ENCODE data around the gene REXO5. TPM values are rescaled to one million over a fixed set of nuclear protein-coding genes. Genes with fewer than 3 reads are reported as not detected.

Gene REXO5
- total and polyA plus RNA-seq, 2 donors (not counting 3 experiments of a cell fraction or from before 2014, with no cell fraction given), result 2.3 to 11.5 TPM

- Histone ChIP-seq H3K79me2 (ENCODE audit: control insufficient read depth, insufficient read depth, low read length) (peaks cover 91% of the 10 kb centered on the region), H3K4me2 (ENCODE audit: insufficient read depth, low read length) (no peak overlapping the region), H3K36me3 (ENCODE audit: control insufficient read depth in 2 of 2, extremely low read depth in 1 of 2, insufficient read depth in 2 of 2, low read length in 2 of 2) (peaks cover 2 to 7% of the 10 kb centered on the region in 2 experiments), H3K27me3 (ENCODE audit: control insufficient read depth in 2 of 2, insufficient read depth in 2 of 2, low read length in 2 of 2) (no peaks in the 10 kb centered on the region), H3K9me3 (replicated peaks; ENCODE audit: control insufficient read depth, insufficient read depth, low read length) (no peaks in the 10 kb centered on the region), H3K4me3 (replicated peaks in 1 of 3; ENCODE audit: insufficient read depth in 1 of 3, low read depth in 1 of 3, low read length in 3 of 3) (no peak overlapping the region), H4K20me1 (replicated peaks; ENCODE audit: control insufficient read depth, extremely low read depth, insufficient read depth, low read length) (peaks cover 7% of the 10 kb centered on the region), H3K9me1 (replicated peaks; ENCODE audit: control insufficient read depth, extremely low read depth, insufficient read depth, low read length) (no peaks in the 10 kb centered on the region), H3K9ac (replicated peaks; ENCODE audit: extremely low read depth, insufficient read depth, low read length) (no peak overlapping the region), H3K4me1 (ENCODE audit: control insufficient read depth, extremely low read depth, insufficient read depth, low read length) (peaks cover 24% of the 10 kb centered on the region), H3K27ac (ENCODE audit: insufficient read depth, low read depth, low read length) (no peak overlapping the region), H2AFZ (ENCODE audit: low read depth, low read length) (no peak overlapping the region)
- DNase-seq (ENCODE audit: low read depth, low spot score) (no peak), FAIRE-seq (no peak)
- no TSS peak for BruUV-seq (replicated peaks)
- intact Hi-C loops (cut with micrococcal nuclease), result no loop called here
- dilution Hi-C loops (cut with MboI; ENCODE audit: extremely low pct_ligation_motif_present, low sequenced_read_pairs), result no loop called here
- POLR2A ChIA-PET, result no interaction called here
- TF ChIP-seq EZH2 (IDR thresholded peaks at IDR 0.05; ENCODE audit: borderline replicate concordance, low read depth, low read length, severe bottlenecking) (no peak), MYC (IDR thresholded peaks at IDR 0.05; ENCODE audit: low read depth, low read length) (no peak), JUN (IDR thresholded peaks at IDR 0.05; ENCODE audit: borderline replicate concordance, insufficient read depth, insufficient read length, low read depth) (no peak), MAX (IDR thresholded peaks at IDR 0.05; ENCODE audit: insufficient read depth, insufficient read length) (no peak), FOS (IDR thresholded peaks at IDR 0.05; ENCODE audit: borderline replicate concordance, insufficient read depth, low read length) (no peak), POLR2A (IDR thresholded peaks at IDR 0.05; ENCODE audit: low read depth, low read length) (no peak), POLR2AphosphoS5 (IDR thresholded peaks at IDR 0.05; ENCODE audit: insufficient read depth, low read depth, low read length) (no peak), GATA2 (IDR thresholded peaks at IDR 0.05; ENCODE audit: insufficient read depth, insufficient read length, low read depth, low read length) (no peak)
- TF ChIP-seq, protein P1, sequence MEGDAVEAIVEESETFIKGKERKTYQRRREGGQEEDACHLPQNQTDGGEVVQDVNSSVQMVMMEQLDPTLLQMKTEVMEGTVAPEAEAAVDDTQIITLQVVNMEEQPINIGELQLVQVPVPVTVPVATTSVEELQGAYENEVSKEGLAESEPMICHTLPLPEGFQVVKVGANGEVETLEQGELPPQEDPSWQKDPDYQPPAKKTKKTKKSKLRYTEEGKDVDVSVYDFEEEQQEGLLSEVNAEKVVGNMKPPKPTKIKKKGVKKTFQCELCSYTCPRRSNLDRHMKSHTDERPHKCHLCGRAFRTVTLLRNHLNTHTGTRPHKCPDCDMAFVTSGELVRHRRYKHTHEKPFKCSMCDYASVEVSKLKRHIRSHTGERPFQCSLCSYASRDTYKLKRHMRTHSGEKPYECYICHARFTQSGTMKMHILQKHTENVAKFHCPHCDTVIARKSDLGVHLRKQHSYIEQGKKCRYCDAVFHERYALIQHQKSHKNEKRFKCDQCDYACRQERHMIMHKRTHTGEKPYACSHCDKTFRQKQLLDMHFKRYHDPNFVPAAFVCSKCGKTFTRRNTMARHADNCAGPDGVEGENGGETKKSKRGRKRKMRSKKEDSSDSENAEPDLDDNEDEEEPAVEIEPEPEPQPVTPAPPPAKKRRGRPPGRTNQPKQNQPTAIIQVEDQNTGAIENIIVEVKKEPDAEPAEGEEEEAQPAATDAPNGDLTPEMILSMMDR (IDR thresholded peaks at IDR 0.05; ENCODE audit: extremely low read depth in 1 of 2, insufficient read depth in 1 of 2, low read depth in 1 of 2, low read length in 2 of 2), result no peak
- CTCF ChIA-PET, result interaction anchor here (1.6 kb wide), 1 partner anchor 31 kb away, joined by 5 read pairs; no protein-coding TSS in a partner anchor
These were observed 75.2 kb downstream of the REXO5 start for GRCh38 chr16:20881503-20881878.

All from endothelial cell of umbilical vein (primary cell).